ENCODE data around the gene UBASH3B.
A peak's percentile ranks its signal among the peaks of the same experiment; 100 is the strongest.

The UBASH3B gene

DNA sequence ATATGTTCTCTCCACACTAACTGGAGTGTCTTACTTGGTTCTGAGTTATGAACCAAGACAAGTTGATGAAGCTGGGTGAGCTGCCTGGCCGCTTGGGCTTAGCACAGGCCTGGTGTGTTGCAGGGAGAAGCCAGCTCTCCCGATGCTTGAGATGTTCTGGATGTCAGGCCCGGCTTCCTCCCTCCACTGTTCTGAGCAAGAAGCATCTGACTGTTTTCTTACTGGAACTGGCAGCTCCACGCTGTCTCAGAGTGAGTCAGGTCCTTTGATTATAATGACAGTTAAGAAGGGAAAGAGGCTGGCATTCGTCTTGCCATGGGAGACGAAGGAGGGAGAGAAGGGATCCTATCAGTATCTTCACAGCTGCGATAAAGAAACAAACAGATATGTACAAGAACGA is 136.3 kb downstream of the UBASH3B start:
- no peak for FAIRE-seq

DNA sequence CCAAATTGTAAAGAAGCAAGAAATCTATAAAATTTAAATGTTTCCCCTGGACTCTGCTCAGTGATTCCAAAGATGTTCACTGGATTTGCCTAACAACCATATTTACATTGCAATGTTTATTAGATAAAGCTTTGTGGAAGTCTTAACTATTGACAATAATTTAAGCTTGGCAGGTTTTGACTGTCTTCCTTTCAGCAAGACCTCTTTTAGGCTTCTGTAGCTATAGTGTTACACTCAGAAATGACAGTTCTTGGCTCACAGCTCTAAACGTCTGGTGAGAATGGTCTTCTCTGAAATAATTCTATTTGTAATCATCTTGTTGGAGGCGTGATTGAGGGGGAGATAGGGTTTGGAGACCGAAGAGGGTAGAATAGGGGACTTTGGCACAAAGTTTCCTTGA is 138.0 kb downstream of the UBASH3B start:
- FAIRE-seq: no peak

DNA sequence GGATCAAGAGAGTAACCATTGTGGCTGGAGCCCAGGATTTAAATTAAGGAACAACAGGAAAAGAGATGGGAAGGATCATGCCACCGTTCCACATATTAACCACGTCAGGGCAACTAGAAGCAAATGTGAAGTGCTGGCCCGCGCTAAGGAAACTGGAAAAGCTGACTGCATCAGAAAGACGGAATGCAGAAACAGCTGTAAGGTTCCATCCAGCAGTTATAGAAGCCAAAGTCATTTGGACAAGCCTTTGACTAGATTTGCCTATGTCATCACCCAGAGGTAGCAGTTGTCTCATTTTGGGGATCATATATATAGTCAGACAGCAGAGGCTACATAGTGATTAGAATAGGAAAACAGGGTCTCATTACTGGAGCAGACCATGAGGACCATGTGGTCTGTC is 139.8 kb downstream of the UBASH3B start:
- FAIRE-seq: no peak

DNA sequence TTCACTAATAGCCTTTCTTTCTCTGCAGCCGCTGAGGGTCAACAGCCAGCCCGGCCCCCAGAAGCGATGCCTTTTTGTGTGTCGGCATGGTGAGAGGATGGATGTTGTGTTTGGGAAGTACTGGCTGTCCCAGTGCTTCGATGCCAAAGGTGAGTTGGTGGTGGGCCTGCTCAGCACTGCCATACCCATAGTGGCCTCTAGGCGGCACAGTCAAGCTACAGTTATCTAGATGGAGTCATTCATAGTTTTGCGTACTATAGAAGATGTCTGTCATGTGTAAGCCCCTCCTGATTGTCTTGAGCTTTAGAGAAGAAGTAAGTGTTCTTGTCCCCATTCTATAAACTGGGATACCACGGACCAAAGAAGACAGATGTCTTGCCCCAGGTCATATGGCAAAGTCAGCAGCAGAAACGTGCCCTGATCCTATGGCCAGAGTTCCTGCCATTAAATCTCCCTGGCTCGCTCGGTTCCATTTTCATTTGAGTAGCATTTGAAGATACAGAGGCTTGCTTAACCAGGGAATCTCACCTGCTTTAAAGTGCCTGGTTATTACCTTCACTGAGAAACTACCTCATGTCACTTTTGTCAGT is 140.7 kb downstream of the UBASH3B start:
- no peak for FAIRE-seq

DNA sequence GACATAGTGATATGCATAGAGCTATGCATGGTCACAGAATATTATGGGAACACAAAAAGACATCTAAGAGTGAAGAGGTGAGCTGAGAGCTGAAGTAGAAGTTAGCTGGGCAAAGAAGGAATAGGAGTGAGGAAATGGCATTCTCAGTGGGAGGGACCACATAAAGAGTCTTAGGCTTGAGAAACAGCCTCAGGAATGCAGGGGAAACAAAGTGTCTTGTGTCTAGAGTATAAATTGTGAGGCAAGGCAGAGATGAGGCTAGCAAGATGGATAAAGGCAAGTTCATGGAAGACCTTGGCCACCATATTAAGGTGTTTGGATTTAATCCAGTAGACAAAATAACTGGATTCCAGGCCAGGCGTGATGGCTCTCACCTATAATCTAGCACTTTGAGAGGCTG is 142.1 kb downstream of the UBASH3B start:
- FAIRE-seq: no peak

DNA sequence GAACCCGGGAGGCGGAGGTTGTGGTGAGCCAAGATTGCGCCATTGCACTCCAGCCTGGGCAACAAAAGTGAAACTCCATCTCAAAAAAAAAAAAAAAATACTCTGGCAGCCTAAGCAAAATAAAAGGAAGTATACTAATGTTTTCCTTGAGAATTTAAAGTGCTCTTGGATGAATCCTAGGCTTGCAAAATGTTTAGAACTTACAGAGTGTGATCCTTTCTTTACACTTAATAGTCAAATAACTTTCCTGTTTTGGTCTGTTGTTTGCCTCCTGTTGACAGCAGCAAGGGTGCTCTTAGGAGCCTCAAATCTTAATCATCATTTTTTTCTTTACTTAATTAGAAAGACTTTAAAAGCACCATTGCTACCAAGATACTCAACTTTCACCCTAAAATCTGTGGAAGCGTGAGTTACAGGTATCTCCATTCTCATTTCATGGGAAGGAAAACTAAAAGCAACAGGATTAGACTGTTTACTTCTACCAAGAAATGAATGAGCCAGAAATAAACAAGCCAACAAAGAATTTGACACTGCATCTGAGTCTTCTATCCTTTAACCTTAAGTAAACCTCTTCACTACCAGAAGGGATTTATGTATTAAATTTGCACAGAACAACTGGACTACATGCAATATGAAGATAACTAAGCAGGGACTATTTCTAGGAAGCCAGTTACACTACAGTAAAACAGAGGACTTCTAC is 144.0 kb downstream of the UBASH3B start:
- FAIRE-seq: no peak

DNA sequence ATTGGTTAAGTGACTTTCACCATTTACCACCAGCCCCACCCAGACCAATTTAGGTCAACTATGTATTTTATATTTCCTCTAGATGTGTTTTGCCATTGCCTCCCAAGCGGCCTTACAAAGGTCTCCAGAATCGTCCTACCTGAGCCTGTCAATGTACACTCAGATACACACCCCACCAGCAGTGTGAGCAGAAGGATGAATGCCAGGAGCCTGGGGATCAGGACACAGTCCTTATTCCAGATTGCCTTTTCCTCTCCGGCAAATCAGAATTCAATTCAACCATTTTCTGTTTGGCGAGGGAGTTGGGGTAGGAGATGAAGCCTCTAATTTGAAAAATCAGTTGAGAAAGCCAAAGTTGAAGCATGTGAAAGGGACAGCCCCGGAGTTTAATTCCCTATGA is 147.4 kb downstream of the UBASH3B start:
- FAIRE-seq: no peak

DNA sequence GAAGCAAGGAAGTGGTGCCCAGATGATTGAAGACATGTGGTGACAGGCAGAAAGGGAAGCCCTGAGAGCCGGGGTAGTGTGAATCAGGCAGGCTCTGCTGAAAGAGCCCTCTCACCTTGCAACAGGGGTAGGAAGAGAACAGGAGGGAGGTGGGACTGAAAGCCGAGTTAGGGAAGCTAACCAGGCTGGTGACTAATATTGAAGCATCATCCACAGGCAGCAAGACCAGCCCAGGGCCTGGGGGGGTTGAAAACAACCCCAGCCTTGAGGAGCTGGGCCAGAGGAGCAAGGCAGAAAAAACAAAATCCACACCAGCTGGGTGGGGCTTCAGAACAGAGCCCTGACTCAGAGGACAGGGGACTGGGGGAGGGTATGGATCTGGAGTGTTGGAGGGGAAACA is 147.8 kb downstream of the UBASH3B start:
- no peak for FAIRE-seq

DNA sequence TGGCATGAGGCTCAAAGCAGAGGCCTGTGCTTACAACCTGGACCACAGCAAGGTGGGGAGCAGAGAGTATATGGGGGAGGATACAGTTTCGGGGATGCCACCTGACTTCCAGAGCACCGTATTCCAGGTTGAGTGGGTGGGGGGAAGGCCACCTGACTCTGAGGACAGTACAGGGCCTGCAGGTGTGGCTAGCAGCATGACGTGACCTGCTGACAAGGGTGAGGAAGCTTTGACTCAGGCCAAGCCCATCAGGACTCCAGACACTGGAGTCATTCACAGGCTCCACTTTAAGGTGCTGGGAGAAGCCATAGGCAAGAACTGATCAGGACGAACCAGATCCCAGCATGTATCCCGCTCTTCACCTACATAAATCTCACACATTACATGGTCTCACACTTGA is 148.2 kb downstream of the UBASH3B start:
- FAIRE-seq: no peak

DNA sequence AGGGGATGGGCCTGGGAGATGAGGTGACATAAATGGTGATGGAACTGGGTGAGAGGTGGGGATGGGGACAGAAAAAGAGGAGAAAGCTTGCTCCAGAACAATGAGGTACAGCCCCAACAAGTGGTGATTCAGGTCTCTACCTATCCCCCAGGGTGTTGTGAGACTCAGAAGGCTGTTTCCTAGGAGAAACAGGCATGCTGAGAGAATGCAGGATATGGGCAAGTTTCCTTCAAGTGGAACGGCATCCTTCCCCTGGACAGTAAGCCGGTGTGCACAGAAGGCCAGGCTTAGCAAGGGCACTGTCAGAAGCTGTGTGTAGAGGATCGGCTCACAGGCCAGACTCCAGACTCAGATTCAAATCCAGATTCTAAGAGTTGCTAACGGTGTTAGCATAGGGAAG is 148.6 kb downstream of the UBASH3B start:
- no peak for FAIRE-seq

DNA sequence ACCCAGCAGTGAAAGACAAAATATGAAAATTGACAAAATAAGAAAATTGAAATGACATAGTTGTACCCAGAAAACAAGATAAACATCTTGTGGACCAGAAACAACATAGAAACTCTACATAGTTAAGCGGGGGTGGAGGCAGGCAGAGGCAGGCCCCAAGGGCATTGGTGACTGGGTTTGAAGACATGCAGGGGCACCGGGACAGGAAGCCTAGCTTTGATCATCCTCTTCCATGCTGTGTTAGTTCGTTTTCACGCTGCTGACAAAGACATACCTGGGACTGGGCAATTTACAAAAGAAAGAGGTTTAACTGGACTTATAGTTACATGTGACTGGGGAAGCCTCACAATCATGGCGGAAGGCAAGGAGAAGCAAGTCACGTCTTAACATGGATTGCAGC is 149.3 kb downstream of the UBASH3B start:
- no peak for FAIRE-seq

DNA sequence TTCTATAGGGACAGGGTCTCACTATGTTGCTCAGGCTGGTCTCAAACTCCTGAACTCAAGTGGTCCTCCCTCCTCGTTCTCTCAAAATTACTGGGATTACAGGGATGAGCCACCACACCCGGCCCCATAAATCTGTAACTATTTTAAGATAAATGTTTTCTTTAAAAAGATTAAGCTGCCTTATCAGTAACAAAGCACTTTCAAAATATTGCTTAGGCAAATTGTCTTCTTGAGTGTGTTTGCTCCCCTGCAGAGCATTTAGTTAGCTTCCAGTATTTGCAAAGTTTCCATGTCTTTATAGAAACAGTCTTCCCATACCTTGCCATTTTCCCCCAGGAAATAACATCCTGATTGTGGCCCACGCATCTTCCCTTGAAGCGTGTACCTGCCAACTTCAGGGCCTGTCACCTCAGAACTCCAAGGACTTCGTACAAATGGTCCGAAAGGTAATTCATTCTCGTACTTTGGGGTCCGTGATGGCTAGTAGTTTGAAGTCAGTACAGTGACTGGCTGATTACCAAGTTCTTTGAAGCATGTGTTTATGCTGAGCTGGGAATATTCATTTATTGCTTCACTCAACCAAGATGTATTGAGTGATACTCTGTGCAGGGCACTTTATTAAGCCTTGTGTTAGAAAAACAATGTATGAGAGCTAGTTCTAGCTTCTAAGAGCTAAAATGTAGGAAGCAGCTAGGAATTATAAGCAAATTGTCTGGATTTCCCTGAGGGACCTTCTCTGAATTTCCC is 152.4 kb downstream of the UBASH3B start:
- no peak for FAIRE-seq

DNA sequence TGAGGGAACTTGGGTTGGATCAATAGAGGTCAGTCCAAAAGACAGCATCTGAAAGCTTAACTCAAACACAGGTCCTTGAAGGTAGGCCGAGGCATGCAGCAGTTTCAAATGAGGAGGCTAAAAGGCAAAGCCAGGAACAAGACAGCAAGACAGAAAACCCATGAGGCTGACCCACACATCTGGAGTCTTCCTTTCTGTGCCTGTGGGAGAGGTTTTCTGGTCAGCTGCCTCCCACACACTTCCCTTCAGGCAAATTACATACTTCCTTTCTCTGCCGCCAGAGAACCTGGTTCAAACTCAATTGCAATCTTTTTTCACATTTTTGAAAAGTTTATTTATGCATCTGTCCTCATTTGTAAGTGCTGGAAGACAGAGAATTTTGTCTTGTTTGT is 153.0 kb downstream of the UBASH3B start:
- FAIRE-seq: no peak

DNA sequence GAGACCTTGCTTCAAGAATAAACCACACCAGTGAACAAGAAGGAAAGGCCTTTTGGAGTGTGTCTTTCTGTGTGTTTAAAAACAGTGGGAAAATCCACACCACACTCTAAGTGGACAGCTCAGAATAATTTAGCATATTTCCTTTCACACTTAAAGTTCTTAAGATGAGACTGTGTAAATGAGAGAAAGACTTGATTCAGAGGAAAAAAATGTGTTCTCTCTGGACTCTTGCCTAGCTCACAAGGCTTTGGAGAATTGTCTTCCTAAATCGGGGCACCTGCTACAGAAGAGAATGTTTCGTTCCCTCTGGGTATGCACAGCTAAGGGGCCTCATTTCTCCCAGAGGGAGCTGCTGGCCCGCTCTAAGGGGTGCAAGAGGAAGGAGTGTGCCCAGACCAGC is 154.3 kb downstream of the UBASH3B start:
- no peak for FAIRE-seq

DNA sequence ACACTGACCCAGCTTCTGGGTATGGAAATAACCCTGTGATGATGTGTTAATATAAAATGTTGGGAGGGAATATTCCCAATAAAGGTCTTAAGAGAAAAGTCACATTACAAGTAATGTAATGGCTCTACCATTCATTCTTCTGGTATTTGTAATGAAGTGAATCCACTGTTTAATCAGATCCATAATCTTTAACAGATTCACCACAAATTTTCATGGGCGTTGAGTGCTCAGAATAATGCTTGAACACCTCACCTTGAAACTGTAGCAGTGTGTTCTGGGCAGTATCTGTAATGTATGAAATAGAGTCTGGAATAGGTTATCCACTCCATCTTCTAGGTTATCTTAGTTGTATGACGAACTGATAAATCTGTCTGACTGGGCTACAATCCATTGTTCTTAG is 156.2 kb downstream of the UBASH3B start:
- FAIRE-seq: no peak

DNA sequence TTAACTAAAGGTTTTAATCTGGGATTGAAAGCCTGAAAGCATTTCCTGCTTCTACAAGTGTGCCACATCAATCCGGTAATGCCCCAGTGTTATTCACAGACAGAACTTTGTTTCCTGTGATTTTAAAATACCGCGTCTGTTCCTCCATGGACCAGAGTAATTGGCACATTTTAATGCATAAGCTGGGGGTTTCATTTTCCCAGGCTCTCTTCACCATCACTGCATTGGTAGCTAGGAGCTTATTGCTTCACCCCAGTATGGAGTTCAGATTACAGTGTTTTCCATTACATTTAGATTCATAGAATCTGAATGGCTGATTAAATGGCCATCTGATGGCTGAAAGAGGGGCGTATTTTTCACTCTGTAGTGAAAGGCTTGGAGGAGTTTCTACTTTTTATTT is 157.1 kb downstream of the UBASH3B start:
- no peak for FAIRE-seq

DNA sequence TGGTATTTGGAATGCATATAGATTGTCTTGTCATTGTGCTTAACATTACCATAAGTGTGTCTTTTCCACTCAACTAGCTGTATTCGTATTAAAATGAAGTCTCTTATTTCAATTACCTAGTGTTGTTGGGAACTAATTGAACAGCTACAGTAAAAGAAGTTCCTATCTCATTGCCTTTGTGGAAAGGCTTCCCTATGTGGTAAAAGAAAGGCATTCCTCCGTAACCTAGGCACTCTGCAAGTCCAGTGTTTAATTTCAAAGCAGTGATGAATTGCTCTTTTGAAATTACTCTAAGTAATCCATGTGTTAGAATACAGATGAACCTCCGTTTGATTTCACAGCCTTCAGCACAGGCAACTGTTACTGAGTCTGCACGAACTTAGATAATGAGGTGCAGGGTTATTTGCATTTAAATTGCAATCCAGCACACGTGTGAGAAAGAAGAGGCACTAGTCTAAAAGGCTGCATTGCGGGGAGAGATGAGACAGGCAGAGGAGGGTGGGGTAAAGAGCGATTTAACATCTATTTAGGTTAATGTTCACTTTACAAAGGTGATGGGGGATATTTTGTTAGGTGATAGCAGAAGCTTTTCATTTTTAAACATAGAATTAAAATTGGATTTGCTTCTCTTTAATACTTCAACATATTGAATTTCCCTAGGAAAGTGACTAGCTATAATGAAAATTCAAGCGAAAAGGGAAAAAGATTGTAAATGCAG is 157.8 kb downstream of the UBASH3B start:
- no peak for FAIRE-seq

DNA sequence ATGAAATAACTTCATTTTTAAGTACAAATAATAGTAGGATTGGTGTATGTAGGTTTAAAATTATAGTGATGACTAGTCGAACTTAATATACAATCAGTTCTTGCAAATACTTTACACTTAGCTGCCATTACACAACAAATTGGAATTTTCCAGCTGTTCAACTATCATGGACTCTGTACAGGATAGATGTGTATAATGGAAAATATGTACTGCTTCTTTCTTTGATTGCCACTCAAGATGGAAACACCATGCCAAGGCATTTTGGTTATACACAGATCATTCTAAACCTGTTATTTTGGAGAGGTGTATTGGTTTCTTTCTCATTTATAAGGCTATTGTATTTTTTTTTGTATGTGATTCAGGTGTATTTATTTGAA is 158.4 kb downstream of the UBASH3B start:
- no peak for FAIRE-seq

DNA sequence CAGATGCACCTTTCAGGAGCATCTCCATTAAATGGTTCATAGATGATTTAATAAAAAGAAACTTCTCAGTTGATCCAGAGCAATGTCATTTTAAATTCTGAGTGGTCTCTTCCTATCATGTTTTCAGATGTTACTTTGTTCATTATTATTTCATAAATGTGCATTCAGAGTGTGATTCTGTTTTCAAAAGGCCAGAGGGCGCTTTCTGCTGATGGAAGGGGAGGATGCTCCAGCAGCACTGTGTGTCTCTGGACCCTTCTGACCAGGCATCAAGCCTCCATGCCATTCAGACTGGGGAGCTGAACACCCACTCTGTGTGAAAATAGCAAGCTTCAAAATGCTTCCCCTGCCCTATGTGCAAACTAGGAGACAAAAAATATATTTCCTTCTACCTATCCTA is 158.9 kb downstream of the UBASH3B start:
- FAIRE-seq: no peak

DNA sequence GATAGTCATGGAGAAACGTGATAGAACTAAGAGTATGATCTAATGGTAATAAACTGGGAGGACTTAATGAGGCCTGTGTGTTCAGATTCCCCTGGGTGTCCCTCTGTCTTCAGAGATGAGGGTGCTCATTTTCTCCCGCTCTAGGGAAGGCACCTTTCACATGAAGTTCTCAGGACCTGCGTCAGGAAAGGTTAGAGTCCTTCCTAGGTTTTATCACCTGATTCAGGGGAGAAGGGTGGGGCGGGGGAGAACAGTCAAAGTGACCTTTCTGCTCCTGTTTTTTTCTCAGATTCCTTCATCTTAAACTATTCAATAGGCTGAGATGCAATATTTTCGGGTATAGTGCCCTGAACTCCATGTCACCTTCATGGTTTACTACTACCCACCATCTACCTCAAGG is 160.4 kb downstream of the UBASH3B start:
- FAIRE-seq: no peak

DNA sequence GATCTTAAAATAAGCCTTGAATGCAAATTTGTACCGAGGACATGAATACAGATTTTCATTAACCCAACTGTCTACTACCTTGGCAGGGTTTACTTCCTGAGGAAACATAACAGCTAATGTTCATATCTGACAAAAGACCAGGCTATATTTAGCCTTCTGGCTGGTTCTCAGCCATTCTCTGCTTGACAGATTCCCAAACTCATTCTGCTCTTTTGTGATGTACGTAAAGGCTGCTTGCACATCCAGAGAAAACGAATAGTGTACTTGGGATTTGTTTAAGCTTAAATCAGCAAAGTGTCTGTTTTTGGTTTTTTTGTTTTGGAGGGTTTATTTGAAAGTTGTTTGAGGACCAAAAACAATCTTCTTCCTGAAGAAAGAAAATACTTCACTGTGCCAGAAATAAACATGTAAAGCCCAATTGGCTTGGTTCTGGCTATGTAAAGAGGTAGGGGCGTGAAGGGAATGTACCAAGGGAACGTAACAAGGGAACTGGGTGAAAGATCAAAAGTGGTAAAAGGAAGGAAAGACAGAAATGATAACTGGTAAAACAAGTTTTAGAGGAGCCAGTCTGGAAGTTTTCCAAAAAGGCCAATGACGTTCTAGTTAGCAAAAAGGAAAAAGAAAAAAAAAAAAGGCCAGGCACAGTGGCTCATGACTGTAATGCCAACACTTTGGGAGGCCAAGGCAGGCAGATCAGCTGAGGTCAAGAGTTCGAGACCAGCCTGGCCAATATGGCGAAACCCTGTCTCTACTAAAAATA is 161.4 kb downstream of the UBASH3B start:
- peak; percentile 66 for FAIRE-seq

DNA sequence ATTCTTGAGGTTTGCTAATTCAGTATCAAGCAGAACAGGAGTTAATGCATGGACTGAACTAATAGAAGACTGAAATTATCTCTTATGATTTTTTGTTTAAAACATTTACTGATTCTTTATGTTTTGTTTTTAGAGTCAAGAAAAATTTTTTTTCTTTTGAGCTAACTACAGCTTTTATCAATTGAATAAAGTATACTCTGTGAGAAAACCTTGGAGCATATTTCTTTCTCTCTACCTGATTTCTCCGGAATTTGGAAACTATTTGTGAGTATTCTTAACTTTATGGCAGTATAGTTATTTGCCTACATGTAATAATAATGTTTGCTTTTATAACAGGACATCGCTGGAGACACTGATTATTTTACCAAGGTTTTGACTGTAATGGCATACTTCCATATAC is 164.6 kb downstream of the UBASH3B start:
- no peak for FAIRE-seq

DNA sequence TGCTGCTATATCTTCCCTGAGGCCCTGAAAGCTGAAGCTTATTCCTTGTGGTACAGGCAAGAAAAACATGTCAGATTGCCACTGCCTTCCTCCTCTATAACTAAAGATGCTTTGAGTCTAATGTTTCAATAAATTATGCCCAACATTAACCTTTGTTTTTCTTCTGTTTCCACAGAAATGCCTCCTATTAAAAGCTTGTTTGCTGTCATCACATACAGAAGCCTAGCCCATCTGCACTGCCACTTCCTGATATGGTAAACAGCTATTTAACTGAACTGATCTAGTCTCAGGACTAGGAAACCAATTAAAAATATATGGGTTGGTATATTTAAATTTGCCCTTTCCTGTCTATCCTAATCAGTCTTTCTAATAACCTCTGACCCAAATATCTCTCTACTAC is 165.6 kb downstream of the UBASH3B start:
- FAIRE-seq: no peak

Measured in islet of Langerhans (tissue), 1 donor.